Stomach (tissue), 9 donors: ENCODE measurements around the gene EFCAB10. TPM values are rescaled to one million over a fixed set of nuclear protein-coding genes. Genes with fewer than 3 reads are reported as not detected.
"Not testable (repeated sequence)": the region's sequence is repeated elsewhere in the genome, so short reads cannot be mapped to it uniquely, and the experiment has no call there.

Experiments
- DNase-seq, 2 donors: peaks; one replicate each; pipeline versions ENCODE4 v3.0.0 to v3.0.0-alpha.2; 2013 to 2019
- H3K27ac ChIP-seq, 5 donors: fragments of 200-600 bp in 4 of 5; sonication (generic) in 4 of 5; one replicate each; pipeline ENCODE4 v1.5.1; 2013 to 2019; ENCODE audit warnings: mild to moderate bottlenecking in 1 of 5, moderate library complexity in 1 of 5
- H3K27me3 ChIP-seq, 3 donors: fragments of 200-600 bp; sonication (generic); one replicate each; pipeline ENCODE4 v1.5.1; 2017 to 2019; ENCODE audit warnings: mixed run types in 1 of 3
- H3K36me3 ChIP-seq, 4 donors: fragments of 200-600 bp; sonication (generic); 1 replicate in 3 of 4; 2 replicates in 1 of 4; pipeline ENCODE4 v1.5.1; 2016 to 2019
- H3K4me1 ChIP-seq, 4 donors: fragments of 200-600 bp; sonication (generic); one replicate each; pipeline ENCODE4 v1.5.1; 2016 to 2019
- H3K4me3 ChIP-seq, 4 donors: fragments of 200-600 bp; sonication (generic) in 3 of 4; one replicate each; pipeline ENCODE4 v1.5.1; 2016 to 2019; ENCODE audit warnings: mild to moderate bottlenecking in 1 of 4
- H3K9me3 ChIP-seq, 4 donors: fragments of 200-600 bp; sonication (generic); one replicate each; pipeline ENCODE4 v1.5.1; 2016 to 2019
- CTCF ChIP-seq, 7 experiments: fragments of 450-650 bp in 4 of 7; fragments of 200-600 bp in 3 of 7; sonication (generic) in 3 of 7; IDR thresholded peaks; one replicate each; pipeline ENCODE4 v1.5.1; 2016 to 2019; ENCODE audit warnings: antibody characterized with exemption in 7 of 7, control low read depth in 2 of 7, mild to moderate bottlenecking in 1 of 7
- EP300 ChIP-seq: sonication (generic); formaldehyde crosslinking; IDR thresholded peaks from one replicate; pipeline ENCODE4 v1.6.1; 2017; ENCODE audit warnings: antibody characterized with exemption
- POLR2A ChIP-seq, 4 donors: fragments of 450-650 bp; IDR thresholded peaks; one replicate each; pipeline ENCODE4 v1.6.1; 2016; ENCODE audit warnings: antibody characterized with exemption in 4 of 4, control low read depth in 2 of 4, mild to moderate bottlenecking in 1 of 4, moderate library complexity in 1 of 4
- POLR2AphosphoS5 ChIP-seq, 3 donors: sonication (generic); formaldehyde crosslinking; IDR thresholded peaks; one replicate each; pipeline ENCODE4 v1.6.1; 2016; ENCODE audit warnings: antibody characterized with exemption in 3 of 3
- WGBS, 5 donors: extraction: QIAGEN DNeasy Blood & Tissue Kit in 3 of 5; methylation state at CpG; one replicate each; pipeline versions ENCODE4 v1.1.5 to v1.1.7; 2013 to 2018; 5-methylcytosine and 5-hydroxymethylcytosine counted together
- intact Hi-C: fragments of 100-400 bp; cut with DNase I; formaldehyde crosslinking; loops from one replicate; pipeline ENCODE4 v1.15.1; 2023; ENCODE audit warnings: low total_unique reads
- polyA plus RNA-seq, 3 donors: library from polyadenylated mRNA; stranded (reverse); fragments of 200-250 nt; gene quantifications; one replicate each; pipeline ENCODE4 v1.2.3, GENCODE V29; 2013
- total RNA-seq, 5 donors: library from RNA; depleted of rRNA; stranded (reverse); fragments of >200 nt; gene quantifications; one replicate each; pipeline versions ENCODE4 v1.1.0 to v1.2.3, GENCODE V29; 2014 to 2016
- donor health status: healthy with polysubstance abuse.
- donor health status: Bipolar disorder and iron deficiency.
- donor health status: healthy.

EFCAB10 gene
- total and polyA plus RNA-seq, 8 donors, result 1.5 TPM; not detected in 7

- Histone ChIP-seq H3K9me3 (no peaks in the 10 kb centered on the region), H3K4me1 (peaks cover 9 to 33% (median 26%) of the 10 kb centered on the region in 4 donors), H3K4me3 (no peak overlapping the region), H3K27me3 (no peaks in the 10 kb centered on the region), H3K36me3 (peaks cover 0 to 9% (median 2%) of the 10 kb centered on the region in 4 donors), H3K27ac (no peak overlapping the region)
- no peak for DNase-seq
- no peak for TF ChIP-seq POLR2AphosphoS5 (IDR thresholded peaks at IDR 0.05)
- no peak for TF ChIP-seq CTCF (IDR thresholded peaks at IDR 0.05)
- no peak for TF ChIP-seq POLR2A (IDR thresholded peaks at IDR 0.05)
- no peak for TF ChIP-seq EP300
- intact Hi-C loops, result no loop called here
- 95 to 99% (median 96%) methylated on average over 20 of the region's 20 CpGs for WGBS, 5 donors
Measured at GRCh38 chr7:105530546-105530945, 50.7 kb downstream of the EFCAB10 start.

- no peaks in the 10 kb centered on the region for H3K27me3 ChIP-seq
- peaks cover 9 to 33% (median 24%) of the 10 kb centered on the region in 4 donors for H3K4me1 ChIP-seq
- peaks cover 0 to 6% (median 0%) of the 10 kb centered on the region in 4 donors for H3K36me3 ChIP-seq
- intact Hi-C loops, result no loop called here
- DNase-seq, result no peak
- no peak overlapping the region for H3K4me3 ChIP-seq
- no peak overlapping the region for H3K27ac ChIP-seq
- 92 to 96% (median 95%) methylated on average over 10 of the region's 10 CpGs for WGBS, 5 donors
- no peaks in the 10 kb centered on the region for H3K9me3 ChIP-seq
- TF ChIP-seq POLR2AphosphoS5 (IDR thresholded peaks at IDR 0.05) (no peak), CTCF (IDR thresholded peaks at IDR 0.05) (no peak), EP300 (no peak), POLR2A (IDR thresholded peaks at IDR 0.05) (no peak)
Measured at GRCh38 chr7:105530126-105530525, 51.2 kb downstream of the EFCAB10 start.

- H3K36me3 ChIP-seq, DNase-seq, H3K27me3 ChIP-seq, intact Hi-C loops, H3K27ac ChIP-seq, H3K9me3 ChIP-seq, H3K4me3 ChIP-seq: not testable (repeated sequence)
- WGBS, 5 donors, result 94 to 99% (median 98%) methylated on average over 5 of the region's 5 CpGs
- H3K4me1 ChIP-seq, result peaks cover 1 to 15% (median 8%) of the 10 kb centered on the region in 4 donors
Measured at GRCh38 chr7:105527737-105528136, 53.6 kb downstream of the EFCAB10 start.

GRCh38 chr7:105524840-105525239, 56.5 kb downstream of the EFCAB10 start:
- H3K27ac ChIP-seq, result no peak overlapping the region
- H3K4me3 ChIP-seq, result no peak overlapping the region
- 85 to 98% (median 91%) methylated on average over 4 of the region's 4 CpGs for WGBS, 5 donors
- no peaks in the 10 kb centered on the region for H3K9me3 ChIP-seq
- H3K36me3 ChIP-seq, result no peaks in the 10 kb centered on the region
- H3K27me3 ChIP-seq, result no peaks in the 10 kb centered on the region
- peaks cover 13 to 21% (median 18%) of the 10 kb centered on the region in 4 donors for H3K4me1 ChIP-seq
- DNase-seq, result no peak
- TF ChIP-seq POLR2AphosphoS5 (IDR thresholded peaks at IDR 0.05) (no peak), POLR2A (IDR thresholded peaks at IDR 0.05) (no peak), CTCF (IDR thresholded peaks at IDR 0.05) (no peak), EP300 (no peak)
- intact Hi-C loops, result no loop called here

- WGBS, 5 donors, result 92 to 97% (median 96%) methylated on average over 11 of the region's 11 CpGs
- H3K36me3 ChIP-seq, H3K27me3 ChIP-seq, H3K9me3 ChIP-seq, intact Hi-C loops, H3K27ac ChIP-seq, DNase-seq, H3K4me3 ChIP-seq: not testable (repeated sequence)
- peaks cover 13 to 21% (median 18%) of the 10 kb centered on the region in 4 donors for H3K4me1 ChIP-seq
Measured at GRCh38 chr7:105524423-105524822, 56.9 kb downstream of the EFCAB10 start.
